HG02588 (cell line): Measurements from ENCODE around the gene MUCL3.
"Not testable (repeated sequence)": the region's sequence is repeated elsewhere in the genome, so short reads cannot be mapped to it uniquely, and the experiment has no call there.

Experiments used
- ATAC-seq: cut with Tn5 transposase; IDR thresholded peaks from one replicate; pipeline ENCODE4 v1.9.1; 2021; ENCODE audit warnings: mild to moderate bottlenecking, moderate library complexity; ENCODE audit not compliant: unreplicated experiment

MUCL3 gene

GRCh38 chr6:30940361-30940986, at the start of gene MUCL3:
Gene MUCL3 (plus strand): TSS chr6:30940973. CDS start chr6:30941000, 27 bp downstream.
- no peak for ATAC-seq

GRCh38 chr6:30891450-30891723, 49.4 kb upstream of the MUCL3 start:
- ATAC-seq, result no peak

- no peak for ATAC-seq
Observed at GRCh38 chr6:30891816-30892538, 48.8 kb upstream of the MUCL3 start.

- no peak for ATAC-seq
Observed at GRCh38 chr6:30893001-30893591, 47.7 kb upstream of the MUCL3 start.

- ATAC-seq, result no peak
Observed at GRCh38 chr6:30893666-30894065, 47.1 kb upstream of the MUCL3 start.

- no peak for ATAC-seq
Observed at GRCh38 chr6:30894381-30894780, 46.4 kb upstream of the MUCL3 start.

- no peak for ATAC-seq
Observed at GRCh38 chr6:30894935-30895334, 45.8 kb upstream of the MUCL3 start.

- no peak for ATAC-seq
Observed at GRCh38 chr6:30895343-30895742, 45.4 kb upstream of the MUCL3 start.

GRCh38 chr6:30896541-30896940, 44.2 kb upstream of the MUCL3 start:
- ATAC-seq, result no peak

- no peak for ATAC-seq
Observed at GRCh38 chr6:30897882-30898281, 42.9 kb upstream of the MUCL3 start.

- no peak for ATAC-seq
Observed at GRCh38 chr6:30898750-30899360, 41.9 kb upstream of the MUCL3 start.

GRCh38 chr6:30900863-30901417, 39.8 kb upstream of the MUCL3 start:
- ATAC-seq, result no peak

GRCh38 chr6:30901436-30901835, 39.3 kb upstream of the MUCL3 start:
- ATAC-seq, result no peak

- ATAC-seq, result not testable (repeated sequence)
Observed at GRCh38 chr6:30902196-30902595, 38.6 kb upstream of the MUCL3 start.

GRCh38 chr6:30902709-30903108, 38.1 kb upstream of the MUCL3 start:
- ATAC-seq, result no peak

GRCh38 chr6:30903236-30903635, 37.5 kb upstream of the MUCL3 start:
- no peak for ATAC-seq

GRCh38 chr6:30907290-30907757, 33.4 kb upstream of the MUCL3 start:
- not testable (repeated sequence) for ATAC-seq

GRCh38 chr6:30907758-30908591, 32.8 kb upstream of the MUCL3 start, which contains the start of gene GTF2H4:
Gene GTF2H4 (plus strand): TSS chr6:30908207.
- peak; percentile 94 for ATAC-seq

GRCh38 chr6:30908700-30909099, 32.1 kb upstream of the MUCL3 start:
- no peak for ATAC-seq

GRCh38 chr6:30910473-30910872, 30.3 kb upstream of the MUCL3 start:
- not testable (repeated sequence) for ATAC-seq
